ENCODE data around the gene FAM174C.

The FAM174C gene

DNA sequence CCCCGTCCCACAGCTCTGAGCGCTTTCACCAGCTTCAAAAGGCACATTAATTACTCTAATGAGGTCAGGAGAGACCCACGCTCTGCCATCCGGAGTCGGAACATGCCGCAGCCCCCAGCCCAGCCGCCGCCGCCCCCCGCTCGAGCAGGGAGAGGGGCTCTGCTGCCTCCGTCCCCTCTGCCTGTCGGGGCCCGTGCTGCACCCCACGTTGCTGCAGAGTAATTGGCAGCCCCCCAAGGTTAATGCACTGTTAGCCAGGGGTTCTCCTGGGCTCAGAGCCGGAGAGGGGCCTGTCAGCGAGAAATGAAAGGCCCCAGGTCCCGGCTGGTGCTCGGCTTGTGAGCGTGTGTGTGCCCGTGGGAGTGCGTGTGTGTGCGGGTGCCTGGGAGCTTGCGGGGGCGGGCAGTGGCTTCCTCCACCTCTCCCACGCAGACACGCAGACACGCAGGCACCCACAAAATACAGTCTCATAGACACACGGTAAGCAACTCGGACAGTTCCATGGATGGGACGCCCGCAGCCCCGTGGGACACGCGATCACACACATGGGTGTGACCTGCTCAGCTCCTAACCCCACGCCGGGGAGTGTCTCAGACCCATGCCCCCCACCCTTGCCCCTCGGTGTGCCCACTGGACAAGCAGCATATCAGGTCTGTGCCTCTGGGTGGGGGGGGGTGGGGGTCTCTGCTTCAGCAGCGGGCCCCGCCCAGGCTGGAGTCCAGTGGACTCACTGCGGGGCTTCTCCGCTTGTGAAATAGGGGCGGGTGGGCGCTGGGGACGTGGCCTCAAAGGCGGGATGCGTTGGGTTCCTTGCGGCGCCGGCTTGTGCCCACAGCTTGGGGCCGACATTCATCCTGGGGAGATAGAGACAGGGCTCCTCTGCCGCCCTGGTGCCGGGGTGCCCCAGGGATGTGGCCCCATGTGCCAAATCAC is 5.6 kb downstream of the FAM174C start:
- H3K4me1 ChIP-seq (ENCODE audit: control insufficient read depth, insufficient read depth, low read length) = peaks cover 6% of the 10 kb centered on the region
- peaks cover 18% of the 10 kb centered on the region for H3K27me3 ChIP-seq (ENCODE audit: control insufficient read depth, insufficient read depth, low read length)
- no peak overlapping the region for H3K4me3 ChIP-seq (ENCODE audit: low read length)
- no peak overlapping the region for H3K27ac ChIP-seq (ENCODE audit: low read depth, low read length)
- H3K36me3 ChIP-seq (ENCODE audit: control insufficient read depth, insufficient read depth, low read length) = peaks cover 5% of the 10 kb centered on the region
- H3K9ac ChIP-seq (ENCODE audit: low read length) = no peak overlapping the region

DNA sequence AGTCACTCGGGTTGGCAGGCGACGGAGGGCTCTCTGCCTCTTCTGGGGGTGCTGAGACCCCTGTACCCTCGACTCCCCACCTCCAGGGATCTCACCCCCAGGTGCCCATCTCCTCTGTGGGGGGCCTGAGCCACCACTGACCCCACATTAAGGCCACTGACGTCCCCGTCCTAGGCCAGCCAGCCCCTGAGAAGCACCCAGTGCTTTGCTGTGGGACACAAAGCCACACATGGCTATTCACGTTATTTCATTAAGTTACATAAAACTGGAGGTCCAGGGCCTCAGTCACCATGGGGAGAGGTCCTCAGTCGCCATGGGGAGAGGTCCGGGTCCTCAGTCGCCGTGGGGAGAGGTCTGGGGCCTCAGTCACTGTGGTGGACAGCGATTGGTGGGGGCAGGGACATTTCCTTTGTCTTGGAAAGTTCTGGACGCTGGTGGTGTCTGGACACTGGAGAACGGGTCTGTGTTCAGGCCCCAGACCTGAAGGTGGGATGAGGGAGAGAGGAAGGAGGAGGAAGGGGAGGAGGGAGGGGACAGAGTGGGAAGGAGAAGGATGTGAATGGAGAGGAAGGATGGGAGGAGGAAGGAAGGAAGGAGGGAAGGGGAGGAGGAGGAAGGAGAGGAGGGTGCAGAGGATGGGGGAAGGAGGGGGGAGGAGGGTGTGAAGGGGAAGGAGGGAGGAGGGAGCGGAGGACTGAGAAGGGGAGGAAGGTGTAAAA is 6.4 kb downstream of the FAM174C start:
- Histone ChIP-seq H3K27ac (ENCODE audit: low read depth, low read length) (no peak overlapping the region), H3K4me1 (ENCODE audit: control insufficient read depth, insufficient read depth, low read length) (no peaks in the 10 kb centered on the region), H3K9ac (ENCODE audit: low read length) (no peak overlapping the region), H3K4me3 (ENCODE audit: low read length) (no peak overlapping the region), H3K27me3 (ENCODE audit: control insufficient read depth, insufficient read depth, low read length) (peaks cover 22% of the 10 kb centered on the region), H3K36me3 (ENCODE audit: control insufficient read depth, insufficient read depth, low read length) (peaks cover 5% of the 10 kb centered on the region)

DNA sequence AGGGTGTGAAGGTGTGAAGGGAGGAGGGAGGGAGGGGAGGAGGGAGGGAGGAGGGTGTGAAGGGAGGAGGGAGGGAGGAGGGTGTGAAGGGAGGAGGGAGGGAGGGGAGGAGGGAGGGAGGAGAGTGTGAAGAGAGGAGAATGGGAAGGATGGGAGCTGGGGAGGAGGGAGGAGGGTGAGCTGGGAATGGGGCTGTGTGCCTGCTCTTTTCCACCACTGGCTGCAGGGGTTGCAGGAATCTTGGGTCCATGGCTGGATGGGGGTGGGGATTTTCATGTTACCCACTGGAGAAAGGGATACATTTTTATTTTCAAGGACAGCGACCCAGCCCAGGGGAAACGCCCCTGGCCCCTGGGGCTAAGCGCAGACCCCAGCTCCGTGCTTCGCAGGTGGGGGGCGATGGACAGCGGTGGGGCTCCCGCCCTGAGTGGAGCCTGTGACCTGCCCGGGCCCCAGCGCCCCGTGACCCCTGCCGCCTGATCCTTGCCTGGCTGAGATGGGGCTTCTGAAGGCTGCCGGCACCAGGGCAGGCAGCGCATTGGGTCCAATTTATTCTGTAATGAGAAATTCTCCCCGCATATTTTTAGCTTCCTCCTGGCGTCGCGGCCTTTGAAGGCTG is 7.4 kb downstream of the FAM174C start:
- H3K36me3 ChIP-seq (ENCODE audit: control insufficient read depth, insufficient read depth, low read length) = peaks cover 5% of the 10 kb centered on the region
- no peaks in the 10 kb centered on the region for H3K4me1 ChIP-seq (ENCODE audit: control insufficient read depth, insufficient read depth, low read length)
- no peak overlapping the region for H3K9ac ChIP-seq (ENCODE audit: low read length)
- peak overlapping the region; percentile 27 for H3K4me3 ChIP-seq (ENCODE audit: low read length)
- H3K27ac ChIP-seq (ENCODE audit: low read depth, low read length) = no peak overlapping the region
- peaks cover 24% of the 10 kb centered on the region for H3K27me3 ChIP-seq (ENCODE audit: control insufficient read depth, insufficient read depth, low read length)

DNA sequence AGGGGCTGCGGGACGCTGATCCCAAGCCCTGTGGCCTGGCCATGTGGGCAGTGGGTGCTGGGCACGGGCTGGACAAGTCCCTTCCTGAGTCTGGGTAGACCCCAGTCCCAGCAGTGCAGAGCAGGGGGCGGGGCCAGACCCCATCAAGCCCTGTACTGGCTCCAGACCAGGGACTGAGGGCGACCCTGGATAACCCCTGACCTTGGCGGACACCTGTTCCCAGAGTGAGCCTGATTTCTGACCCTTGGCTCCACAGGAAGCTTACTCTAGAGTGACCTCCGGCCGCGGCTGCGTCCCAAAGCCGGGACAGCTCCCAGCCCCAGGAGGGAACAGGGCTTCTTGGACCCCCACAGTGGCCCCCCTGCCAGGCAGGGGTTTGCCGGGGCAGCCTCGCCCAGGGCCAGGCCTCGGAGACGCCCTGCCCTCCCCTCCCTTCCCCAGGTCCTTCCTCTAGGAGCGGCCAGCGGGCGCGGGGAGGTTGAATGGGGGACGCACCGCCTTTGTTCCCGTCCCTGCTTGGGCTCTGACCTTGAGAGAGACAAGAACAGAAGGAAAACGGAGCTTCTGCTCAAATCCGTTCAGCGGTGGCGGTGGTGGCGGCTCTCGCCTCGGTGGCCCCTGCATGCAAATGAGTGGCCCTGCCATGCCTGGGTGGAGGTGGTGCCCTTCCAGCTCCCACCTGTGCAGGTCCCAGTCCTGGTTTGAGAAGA is 8.0 kb downstream of the FAM174C start:
- Histone ChIP-seq H3K27ac (ENCODE audit: low read depth, low read length) (no peak overlapping the region), H3K36me3 (ENCODE audit: control insufficient read depth, insufficient read depth, low read length) (peaks cover 5% of the 10 kb centered on the region), H3K4me1 (ENCODE audit: control insufficient read depth, insufficient read depth, low read length) (no peaks in the 10 kb centered on the region), H3K9ac (ENCODE audit: low read length) (no peak overlapping the region), H3K27me3 (ENCODE audit: control insufficient read depth, insufficient read depth, low read length) (peaks cover 31% of the 10 kb centered on the region), H3K4me3 (ENCODE audit: low read length) (peak overlapping the region; percentile 36)

DNA sequence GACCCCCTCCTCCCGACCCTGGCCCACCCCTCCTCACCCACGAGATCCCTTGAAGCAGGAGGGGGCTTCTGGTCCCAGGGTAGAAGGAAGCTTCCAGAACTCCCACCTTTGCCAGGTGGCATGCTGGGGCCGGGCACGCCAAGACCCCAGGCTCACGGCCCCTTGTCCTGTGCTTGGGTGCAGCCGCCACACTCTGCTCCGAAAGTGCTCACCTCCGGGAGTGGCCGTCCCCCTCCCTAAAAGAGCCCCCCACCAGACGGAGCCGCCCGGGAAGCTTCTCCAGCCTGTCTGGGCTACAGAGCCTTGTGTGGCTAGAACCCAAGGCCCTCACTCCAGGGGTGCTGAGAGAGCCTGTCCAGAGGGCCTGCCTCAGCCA is 8.6 kb downstream of the FAM174C start:
- Histone ChIP-seq H3K36me3 (ENCODE audit: control insufficient read depth, insufficient read depth, low read length) (peaks cover 3% of the 10 kb centered on the region), H3K4me3 (ENCODE audit: low read length) (peak overlapping the region; percentile 36), H3K27me3 (ENCODE audit: control insufficient read depth, insufficient read depth, low read length) (peaks cover 32% of the 10 kb centered on the region), H3K9ac (ENCODE audit: low read length) (no peak overlapping the region), H3K4me1 (ENCODE audit: control insufficient read depth, insufficient read depth, low read length) (no peaks in the 10 kb centered on the region), H3K27ac (ENCODE audit: low read depth, low read length) (no peak overlapping the region)

DNA sequence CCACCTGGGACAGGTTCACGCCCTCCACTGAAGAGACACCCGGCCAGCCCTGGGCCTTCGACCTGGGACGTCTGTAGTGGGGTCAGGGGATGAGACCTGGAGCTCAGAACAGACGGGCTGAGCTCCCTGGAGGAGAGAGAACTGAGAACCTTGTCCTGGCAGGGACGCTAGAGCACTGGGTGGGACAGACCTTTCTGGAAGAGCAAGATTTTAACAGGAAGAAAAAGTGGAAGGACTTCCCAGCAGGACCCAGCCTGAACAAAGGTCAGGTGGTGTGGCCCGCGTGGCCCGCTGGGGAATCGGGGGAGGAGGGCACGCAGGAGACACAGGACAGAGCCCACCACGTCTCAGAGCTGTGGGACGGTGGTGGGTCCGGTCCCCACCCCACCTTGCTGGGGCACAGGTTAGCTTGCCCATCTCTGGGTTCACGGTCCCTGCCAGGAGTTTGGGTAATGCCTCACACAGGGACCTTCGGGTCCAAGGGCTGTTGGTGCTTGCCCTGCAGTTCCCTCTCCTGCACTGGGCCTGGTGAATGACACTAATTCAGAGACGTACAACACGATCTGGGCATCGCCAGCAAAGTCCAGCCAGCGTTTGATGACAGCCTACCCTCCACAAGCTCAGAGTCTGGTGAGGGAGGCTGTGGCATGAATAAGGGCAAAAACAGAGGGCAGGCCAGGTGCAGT is 9.1 kb downstream of the FAM174C start:
- Histone ChIP-seq H3K9ac (ENCODE audit: low read length) (no peak overlapping the region), H3K4me1 (ENCODE audit: control insufficient read depth, insufficient read depth, low read length) (no peaks in the 10 kb centered on the region)

DNA sequence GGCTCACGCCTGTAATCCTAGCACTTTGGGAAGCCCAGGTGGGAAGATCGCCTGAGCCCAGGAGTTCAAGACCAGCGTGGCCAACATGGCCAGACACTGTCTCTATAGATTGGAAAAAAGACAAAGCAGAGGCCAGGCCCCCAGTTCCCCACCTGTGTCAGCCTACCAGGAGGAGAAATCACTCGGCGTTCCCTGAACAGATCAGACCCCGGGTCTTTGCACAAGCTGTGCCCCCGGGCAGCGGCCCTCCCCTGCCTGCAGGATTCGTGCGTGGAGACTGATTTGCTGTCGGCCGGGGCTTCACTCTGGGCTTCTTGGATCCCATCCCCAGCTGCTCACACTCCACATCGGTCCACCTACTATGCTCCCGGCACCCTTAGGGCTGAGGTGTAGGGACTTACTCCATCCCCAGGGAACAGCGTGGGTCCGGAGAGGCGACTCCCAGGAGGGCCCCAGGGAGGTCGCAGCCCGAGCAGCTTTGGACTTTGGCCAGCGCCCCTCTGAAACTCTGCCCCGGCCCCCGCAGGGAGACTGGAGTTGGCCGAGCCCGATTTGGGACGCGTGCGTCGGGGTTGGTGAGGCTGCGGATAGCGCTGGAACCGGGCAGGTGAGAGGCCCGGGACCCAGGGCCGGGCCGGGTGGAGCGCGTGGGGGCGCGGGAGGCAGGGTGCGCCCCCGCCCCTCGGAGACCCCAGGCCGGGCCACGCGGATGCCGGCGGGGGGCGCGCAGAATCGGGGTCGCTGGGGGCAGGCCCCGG is 9.8 kb downstream of the FAM174C start:
- no peak overlapping the region for H3K27ac ChIP-seq (ENCODE audit: low read depth, low read length)
- no peak overlapping the region for H3K9ac ChIP-seq (ENCODE audit: low read length)
- H3K4me1 ChIP-seq (ENCODE audit: control insufficient read depth, insufficient read depth, low read length) = no peaks in the 10 kb centered on the region
- no peak overlapping the region for H3K4me3 ChIP-seq (ENCODE audit: low read length)
- H3K27me3 ChIP-seq (ENCODE audit: control insufficient read depth, insufficient read depth, low read length) = peaks cover 32% of the 10 kb centered on the region
- H3K36me3 ChIP-seq (ENCODE audit: control insufficient read depth, insufficient read depth, low read length) = no peaks in the 10 kb centered on the region

More for the DNA sequence above, 9.1 kb downstream of the FAM174C start:
- Histone ChIP-seq H3K36me3 (ENCODE audit: control insufficient read depth, insufficient read depth, low read length) (no peaks in the 10 kb centered on the region), H3K27me3 (ENCODE audit: control insufficient read depth, insufficient read depth, low read length) (peaks cover 32% of the 10 kb centered on the region), H3K4me3 (ENCODE audit: low read length) (no peak overlapping the region), H3K27ac (ENCODE audit: low read depth, low read length) (no peak overlapping the region)

DNA sequence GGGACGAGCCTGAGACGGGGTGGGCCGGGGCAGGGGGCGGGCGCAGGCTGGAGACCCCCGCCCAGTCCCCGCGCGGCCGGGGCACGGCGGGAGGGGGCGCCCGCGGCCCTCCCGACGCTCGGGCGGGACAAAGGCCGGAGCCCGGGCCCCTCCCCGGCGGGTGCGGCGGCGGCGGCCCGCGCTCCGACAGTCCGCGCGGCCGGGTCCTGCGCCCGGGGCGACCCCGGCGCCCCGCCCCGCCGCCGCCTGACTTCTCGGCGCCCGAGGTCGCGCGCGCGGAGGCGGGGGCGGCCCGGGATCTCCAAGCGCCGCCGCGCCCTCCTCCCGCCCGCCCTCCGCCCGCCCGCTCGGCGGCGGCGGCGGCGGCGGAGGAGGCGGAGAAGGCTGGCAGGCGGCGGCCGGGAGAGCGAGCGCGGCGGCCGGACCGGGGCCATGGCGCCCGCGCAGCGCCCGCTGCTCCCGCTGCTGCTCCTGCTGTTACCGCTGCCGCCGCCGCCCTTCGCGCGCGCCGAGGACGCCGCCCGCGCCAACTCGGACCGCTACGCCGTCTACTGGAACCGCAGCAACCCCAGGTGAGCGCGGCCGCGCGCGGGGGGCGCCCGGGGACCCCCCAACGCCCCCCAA is 10.5 kb downstream of the FAM174C start, which contains the start of gene EFNA2:
Gene EFNA2 (plus strand): TSS at position 137 of the 624 bp plus-strand sequence. CDS start 296 bp downstream, at position 433.
- no peak within 1 kb of the TSS for H3K27ac ChIP-seq (ENCODE audit: low read depth, low read length)
- H3K9ac ChIP-seq (ENCODE audit: low read length) = no peak within 1 kb of the TSS
- no peaks in the 10 kb centered on the region for H3K4me1 ChIP-seq (ENCODE audit: control insufficient read depth, insufficient read depth, low read length)
- peaks cover 34% of the 10 kb centered on the region for H3K27me3 ChIP-seq (ENCODE audit: control insufficient read depth, insufficient read depth, low read length)
- no peaks in the 10 kb centered on the region for H3K36me3 ChIP-seq (ENCODE audit: control insufficient read depth, insufficient read depth, low read length)
- peak within 1 kb of the TSS; percentile 27 for H3K4me3 ChIP-seq (ENCODE audit: low read length)

DNA sequence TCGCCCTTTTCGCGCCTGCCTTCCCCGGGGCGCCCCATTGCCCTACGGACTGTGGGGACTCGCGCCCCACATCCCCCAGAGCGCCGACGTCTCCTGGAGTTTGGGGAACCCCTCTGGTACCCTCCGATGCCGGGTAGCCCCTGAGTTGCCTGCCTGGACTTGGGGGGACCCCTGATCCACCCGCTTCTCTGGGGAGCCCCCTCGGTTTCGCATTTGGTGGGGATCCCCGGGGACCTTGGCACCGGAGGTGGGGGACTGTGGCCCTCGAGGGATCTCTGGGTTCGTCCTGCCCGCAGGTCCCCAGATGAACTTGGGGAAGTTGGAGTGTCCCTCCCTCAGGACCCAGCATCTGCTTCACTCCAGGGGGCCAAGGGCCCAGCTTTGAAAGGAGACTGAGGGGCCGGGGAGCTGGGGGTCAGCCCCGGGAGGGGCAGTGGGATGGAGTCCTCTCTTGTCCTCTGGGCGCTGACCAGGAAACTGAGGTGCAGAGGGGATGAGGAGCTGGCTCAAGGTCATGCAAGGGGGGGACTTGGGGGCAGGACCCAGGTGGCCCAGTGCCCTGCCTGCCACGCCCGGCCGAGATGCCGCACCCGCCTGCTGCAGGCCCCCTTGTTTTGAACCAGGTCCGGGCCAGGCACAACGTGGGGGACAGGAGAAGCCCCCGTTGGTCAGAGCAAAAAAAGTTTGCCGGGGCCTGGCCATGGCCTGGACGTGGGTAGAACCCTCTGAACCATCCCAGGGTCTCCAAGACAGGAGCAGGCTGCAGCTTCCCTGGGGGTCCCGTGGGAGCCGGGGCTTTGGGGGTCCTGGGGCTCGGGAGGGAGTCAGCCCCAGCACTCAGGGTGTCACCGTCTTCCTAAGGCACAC is 11.4 kb downstream of the FAM174C start:
- no peaks in the 10 kb centered on the region for H3K4me1 ChIP-seq (ENCODE audit: control insufficient read depth, insufficient read depth, low read length)
- no peaks in the 10 kb centered on the region for H3K36me3 ChIP-seq (ENCODE audit: control insufficient read depth, insufficient read depth, low read length)
- no peak overlapping the region for H3K27ac ChIP-seq (ENCODE audit: low read depth, low read length)
- H3K9ac ChIP-seq (ENCODE audit: low read length) = no peak overlapping the region
- H3K27me3 ChIP-seq (ENCODE audit: control insufficient read depth, insufficient read depth, low read length) = peaks cover 38% of the 10 kb centered on the region
- peak overlapping the region; percentile 27 for H3K4me3 ChIP-seq (ENCODE audit: low read length)

All from rectal smooth muscle tissue (tissue), 1 donor.